ENCODE measurements around the gene NFYA.

Gene NFYA

GRCh38 chr6:41074692-41075436 lies 2.1 kb downstream of the NFYA start:
- Histone ChIP-seq H3K27ac (ENCODE audit: extremely low read depth, low read depth, low read length) (peak overlapping the region; percentile 94; the same call in 1 of the 2 replicates), H3K36me3 (ENCODE audit: control insufficient read depth in 2 of 2, insufficient read depth in 1 of 2, low read length in 2 of 2) (peaks cover 8 to 14% of the 10 kb centered on the region in 2 experiments; a peak in 2 of 3 replicates), H3K4me1 (ENCODE audit: control insufficient read depth, insufficient read depth, low read length) (0 out of 2 replicates have a peak, but pooled peaks cover 2% of the 10 kb centered on the region), H3K9me3 (ENCODE audit: control insufficient read depth, insufficient read depth, low read depth, low read length) (no peaks in the 10 kb centered on the region), H3K4me3 (ENCODE audit: low read depth, low read length) (no peak overlapping the region)
- CTCF ChIA-PET: interaction anchor here (0.6 to 2.4 kb wide), 9 partner anchors 8 to 245 kb away, joined by 3 to 12 read pairs (median 3); no protein-coding TSS in a partner anchor
- TF ChIP-seq ZNF501 (tag by site-specific recombination; IDR thresholded peaks at IDR 0.05) (0 out of 2 replicates have a peak, but pooled peaks have one; percentile 22), TSHZ1 (tag by site-specific recombination; IDR thresholded peaks at IDR 0.05; ENCODE audit: borderline replicate concordance) (no peak), ZNF555 (tag by site-specific recombination; conservative IDR thresholded peaks at IDR 0.05) (no peak), IKZF3 (tag by site-specific recombination; IDR thresholded peaks at IDR 0.05) (0 out of 2 replicates have a peak, but pooled peaks have one; percentile 59), ELK4 (IDR thresholded peaks at IDR 0.05; ENCODE audit: borderline replicate concordance, low read depth, low read length) (no peak), ZNF19 (tag by site-specific recombination; IDR thresholded peaks at IDR 0.05; ENCODE audit: low read depth) (no peak), ZNF202 (tag by site-specific recombination; IDR thresholded peaks at IDR 0.05; ENCODE audit: borderline replicate concordance) (no peak), ZNF324 (tag by site-specific recombination; IDR thresholded peaks at IDR 0.05) (no peak), ZNF174 (tag by site-specific recombination; IDR thresholded peaks at IDR 0.05) (no peak), PRDM10 (tag by site-specific recombination; IDR thresholded peaks at IDR 0.05) (0 out of 2 replicates have a peak, but pooled peaks have one; percentile 8), ZNF513 (tag by site-specific recombination; IDR thresholded peaks at IDR 0.05) (0 out of 2 replicates have a peak, but pooled peaks have one; percentile 8), ZBTB6 (tag by site-specific recombination; IDR thresholded peaks at IDR 0.05) (peak; percentile 47; the same call in 1 of the 2 replicates)
- POLR2A ChIA-PET: interaction anchor here (1.5 kb wide), 1 partner anchor 246 kb away, joined by 6 read pairs; no protein-coding TSS in a partner anchor

Data from HEK293 (cell line).